Measurements from ENCODE around the gene RUNDC3A. TPM values are rescaled to one million over a fixed set of nuclear protein-coding genes. Genes with fewer than 3 reads are reported as not detected.

Gene RUNDC3A
- total RNA-seq, 1 donor from 2014 or later = 2.0 TPM

DNA sequence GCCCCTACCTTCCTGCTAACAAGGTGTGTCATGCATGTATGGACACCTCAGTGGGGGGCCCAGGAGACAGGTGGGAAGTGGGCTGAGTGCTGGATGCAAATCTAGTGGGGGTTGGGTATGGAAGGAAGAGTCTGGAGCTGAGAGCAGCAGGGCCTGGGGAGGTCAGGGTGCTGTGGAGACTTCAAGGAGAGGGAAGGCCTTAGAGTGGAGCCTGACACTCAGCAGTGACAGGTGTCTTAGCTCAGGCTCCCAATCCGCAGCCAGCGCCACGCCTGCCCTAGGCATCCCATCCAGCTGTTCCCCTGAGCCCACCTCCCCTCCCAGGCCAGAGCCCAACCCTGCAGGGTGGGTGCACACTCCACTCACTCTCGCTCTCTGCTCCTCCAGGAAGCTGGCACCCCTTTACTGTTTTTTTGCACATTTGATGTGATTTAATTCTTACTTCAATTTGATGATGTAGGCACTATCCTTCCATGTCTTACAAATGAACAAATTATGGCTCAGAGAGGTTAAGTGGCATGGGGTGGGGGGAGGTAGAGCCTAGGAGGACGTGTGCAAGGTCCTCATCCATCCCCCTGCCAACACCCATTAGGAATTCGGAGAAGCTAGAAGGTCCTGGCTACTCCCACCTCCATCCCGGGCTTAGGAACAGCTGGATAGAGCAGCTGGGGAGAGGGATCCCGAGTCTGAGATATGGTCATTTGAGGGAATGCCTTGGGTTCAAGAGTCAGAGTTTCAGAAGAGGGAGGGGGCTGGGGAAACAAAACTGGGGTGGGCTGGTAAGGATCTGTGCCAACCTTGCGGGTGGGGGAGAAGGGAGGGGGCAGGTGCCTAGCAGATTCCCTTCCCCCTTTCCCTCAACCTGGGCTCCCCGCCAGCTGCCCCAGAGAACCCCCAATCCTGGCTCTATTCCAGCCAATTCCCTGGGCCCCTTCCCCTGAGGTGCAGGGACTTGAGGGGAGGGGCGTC lies 53.2 kb downstream of the RUNDC3A start:
- no peaks in the 10 kb centered on the region for H3K36me3 ChIP-seq (ENCODE audit: insufficient read depth, low read length)
- DNase-seq (ENCODE audit: low read depth) (no peak), FAIRE-seq (no peak)
- H3K27ac ChIP-seq (ENCODE audit: low read depth, low read length) = no peak overlapping the region
- H3K9me3 ChIP-seq (ENCODE audit: insufficient read depth, low read depth, low read length) = no peaks in the 10 kb centered on the region
- peaks cover 18% of the 10 kb centered on the region for H3K4me1 ChIP-seq (ENCODE audit: insufficient read depth, low read length)
- Mint-ChIP-seq H3K27me3 (ENCODE audit: low read depth, unreplicated experiment) (peaks cover 14% of the 10 kb centered on the region), H3K9me3 (ENCODE audit: unreplicated experiment) (no peaks in the 10 kb centered on the region), H3K4me1 (ENCODE audit: low read depth, unreplicated experiment) (peaks cover 15% of the 10 kb centered on the region), H3K4me3 (ENCODE audit: unreplicated experiment) (peak overlapping the region; percentile 70), H3K27ac (ENCODE audit: unreplicated experiment) (peak overlapping the region; percentile 62), H3K36me3 (ENCODE audit: low read depth, unreplicated experiment) (peaks cover 2% of the 10 kb centered on the region)
- no peak overlapping the region for H3K9ac ChIP-seq (ENCODE audit: low read length)
- no peak overlapping the region for H3K4me3 ChIP-seq (ENCODE audit: insufficient read depth, low read depth, low read length)
- peaks cover 6% of the 10 kb centered on the region for H3K79me2 ChIP-seq (ENCODE audit: insufficient read depth, low read length)
- H2AFZ ChIP-seq (ENCODE audit: low read depth, low read length) = no peak overlapping the region
- H4K20me1 ChIP-seq (ENCODE audit: insufficient read depth, low read length) = peaks cover 45% of the 10 kb centered on the region
- peak overlapping the region; percentile 97 for H3K4me2 ChIP-seq (ENCODE audit: low read length)
- no peak for TF ChIP-seq EZH2 (IDR thresholded peaks at IDR 0.05; ENCODE audit: insufficient read depth, low read length)
- TF ChIP-seq, protein P1, sequence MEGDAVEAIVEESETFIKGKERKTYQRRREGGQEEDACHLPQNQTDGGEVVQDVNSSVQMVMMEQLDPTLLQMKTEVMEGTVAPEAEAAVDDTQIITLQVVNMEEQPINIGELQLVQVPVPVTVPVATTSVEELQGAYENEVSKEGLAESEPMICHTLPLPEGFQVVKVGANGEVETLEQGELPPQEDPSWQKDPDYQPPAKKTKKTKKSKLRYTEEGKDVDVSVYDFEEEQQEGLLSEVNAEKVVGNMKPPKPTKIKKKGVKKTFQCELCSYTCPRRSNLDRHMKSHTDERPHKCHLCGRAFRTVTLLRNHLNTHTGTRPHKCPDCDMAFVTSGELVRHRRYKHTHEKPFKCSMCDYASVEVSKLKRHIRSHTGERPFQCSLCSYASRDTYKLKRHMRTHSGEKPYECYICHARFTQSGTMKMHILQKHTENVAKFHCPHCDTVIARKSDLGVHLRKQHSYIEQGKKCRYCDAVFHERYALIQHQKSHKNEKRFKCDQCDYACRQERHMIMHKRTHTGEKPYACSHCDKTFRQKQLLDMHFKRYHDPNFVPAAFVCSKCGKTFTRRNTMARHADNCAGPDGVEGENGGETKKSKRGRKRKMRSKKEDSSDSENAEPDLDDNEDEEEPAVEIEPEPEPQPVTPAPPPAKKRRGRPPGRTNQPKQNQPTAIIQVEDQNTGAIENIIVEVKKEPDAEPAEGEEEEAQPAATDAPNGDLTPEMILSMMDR (IDR thresholded peaks at IDR 0.05; ENCODE audit: insufficient read depth, low read depth, low read length) = no peak
- peaks cover 9% of the 10 kb centered on the region for H3K27me3 ChIP-seq (ENCODE audit: insufficient read depth, low read length)

DNA sequence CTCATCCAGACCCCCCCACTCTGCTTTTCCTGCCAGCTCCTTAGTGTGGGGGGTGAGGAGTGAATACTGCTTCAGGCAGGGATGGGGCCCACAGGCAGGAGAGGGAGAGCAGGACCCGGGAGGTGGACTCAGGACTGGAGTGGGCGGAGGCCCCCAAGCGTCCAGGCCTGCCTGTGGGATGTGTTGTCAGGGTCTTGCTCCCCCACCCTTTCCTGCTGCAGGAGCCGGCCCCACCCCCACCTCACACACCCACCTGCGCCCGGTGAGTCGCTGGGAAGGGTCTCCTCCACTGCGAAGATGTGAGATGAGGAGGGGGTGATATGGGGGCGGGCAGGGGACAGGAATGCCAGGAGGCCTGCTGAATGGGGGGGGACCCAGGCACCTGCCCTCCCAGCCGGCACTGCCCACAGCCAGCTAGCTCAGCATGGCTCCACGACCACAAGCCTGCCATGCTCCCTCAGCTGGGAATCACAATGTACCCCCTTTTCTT lies 54.1 kb downstream of the RUNDC3A start:
- Mint-ChIP-seq H3K36me3 (ENCODE audit: low read depth, unreplicated experiment) (peaks cover 2% of the 10 kb centered on the region), H3K27ac (ENCODE audit: unreplicated experiment) (no peak overlapping the region), H3K9me3 (ENCODE audit: unreplicated experiment) (no peaks in the 10 kb centered on the region), H3K4me1 (ENCODE audit: low read depth, unreplicated experiment) (peaks cover 15% of the 10 kb centered on the region), H3K27me3 (ENCODE audit: low read depth, unreplicated experiment) (peaks cover 22% of the 10 kb centered on the region), H3K4me3 (ENCODE audit: unreplicated experiment) (peak overlapping the region; percentile 82)
- DNase-seq (ENCODE audit: low read depth) (no peak), FAIRE-seq (no peak)
- peaks cover 6% of the 10 kb centered on the region for H3K79me2 ChIP-seq (ENCODE audit: insufficient read depth, low read length)
- TF ChIP-seq, protein P1 (IDR thresholded peaks at IDR 0.05; ENCODE audit: insufficient read depth, low read depth, low read length) = no peak
- peaks cover 18% of the 10 kb centered on the region for H3K4me1 ChIP-seq (ENCODE audit: insufficient read depth, low read length)
- H3K9me3 ChIP-seq (ENCODE audit: insufficient read depth, low read depth, low read length) = no peaks in the 10 kb centered on the region
- H3K27ac ChIP-seq (ENCODE audit: low read depth, low read length) = no peak overlapping the region
- H3K9ac ChIP-seq (ENCODE audit: low read length) = peak overlapping the region; percentile 87
- H2AFZ ChIP-seq (ENCODE audit: low read depth, low read length) = peak overlapping the region; percentile 92
- H3K27me3 ChIP-seq (ENCODE audit: insufficient read depth, low read length) = peaks cover 13% of the 10 kb centered on the region
- no peaks in the 10 kb centered on the region for H3K36me3 ChIP-seq (ENCODE audit: insufficient read depth, low read length)
- peaks cover 45% of the 10 kb centered on the region for H4K20me1 ChIP-seq (ENCODE audit: insufficient read depth, low read length)
- H3K4me2 ChIP-seq (ENCODE audit: low read length) = peak overlapping the region; percentile 97
- H3K4me3 ChIP-seq (ENCODE audit: insufficient read depth, low read depth, low read length) = peak overlapping the region; percentile 70

Measured in astrocyte (in vitro differentiated cells and primary cell).